Endometrial microvascular endothelial cells (primary cell): Measurements from ENCODE around the gene ETV6. TPM values are rescaled to one million over a fixed set of nuclear protein-coding genes. Genes with fewer than 3 reads are reported as not detected.

Experiments used
- in situ Hi-C: cut with HindIII; loops from 2 replicates; pipeline ENCODE4 v1.10.0; 2017; ENCODE audit warnings: low sequenced_read_pairs, low pct_unique_long_range_greater_than_20kb; ENCODE audit errors: inconsistent ontology term
- total RNA-seq: library from RNA; depleted of rRNA; stranded (reverse); fragments of >200 nt; gene quantifications from one replicate; pipeline ENCODE4 v1.2.3, GENCODE V29; 2015; ENCODE audit errors: inconsistent ontology term

ETV6 gene
- total RNA-seq, 1 donor from 2014 or later: 12.6 TPM

DNA sequence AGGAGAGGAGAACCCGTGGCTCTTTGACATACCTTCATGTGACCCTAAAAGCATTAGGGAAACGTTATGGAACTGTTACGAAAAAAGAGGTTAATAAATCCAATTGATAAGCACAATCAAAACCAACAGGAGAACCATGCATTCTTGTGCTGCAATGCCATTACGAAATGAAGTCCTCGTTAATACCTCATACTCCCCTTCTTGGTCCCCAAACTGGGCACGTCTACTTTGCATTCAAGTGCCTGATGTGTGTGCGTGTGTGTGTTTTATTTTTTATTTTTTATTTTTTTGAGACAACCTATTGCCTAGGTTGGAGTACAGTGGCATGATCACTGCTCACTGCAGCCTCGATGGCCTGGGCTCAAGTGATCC is 150.0 kb downstream of the ETV6 start:
- in situ Hi-C loops: no loop called here

GRCh38 chr12:11801643-11802042 is 152.2 kb downstream of the ETV6 start:
- in situ Hi-C loops: no loop called here

DNA sequence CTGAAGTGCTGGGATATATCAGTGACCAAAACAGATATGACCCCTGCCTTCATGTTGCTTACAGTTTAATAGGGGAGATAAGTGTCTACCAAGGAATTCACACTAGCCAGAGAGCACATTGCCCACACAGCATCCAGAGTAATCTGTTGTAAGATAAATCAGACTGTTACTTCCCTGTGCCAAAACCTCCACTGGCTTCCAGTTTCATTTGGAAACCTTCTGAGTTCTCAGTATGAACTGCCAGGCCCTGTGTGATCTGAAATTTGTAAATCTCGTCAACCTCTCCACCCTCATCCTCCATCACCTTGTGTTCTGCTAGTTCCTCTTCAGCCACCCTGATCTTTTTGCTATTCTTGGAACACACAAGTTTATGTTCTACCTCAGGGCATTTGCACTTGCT is 154.7 kb downstream of the ETV6 start:
- in situ Hi-C loops: no loop called here

GRCh38 chr12:11805043-11805442 is 155.6 kb downstream of the ETV6 start:
- in situ Hi-C loops: no loop called here

GRCh38 chr12:11805680-11806079 is 156.2 kb downstream of the ETV6 start:
- in situ Hi-C loops: no loop called here

DNA sequence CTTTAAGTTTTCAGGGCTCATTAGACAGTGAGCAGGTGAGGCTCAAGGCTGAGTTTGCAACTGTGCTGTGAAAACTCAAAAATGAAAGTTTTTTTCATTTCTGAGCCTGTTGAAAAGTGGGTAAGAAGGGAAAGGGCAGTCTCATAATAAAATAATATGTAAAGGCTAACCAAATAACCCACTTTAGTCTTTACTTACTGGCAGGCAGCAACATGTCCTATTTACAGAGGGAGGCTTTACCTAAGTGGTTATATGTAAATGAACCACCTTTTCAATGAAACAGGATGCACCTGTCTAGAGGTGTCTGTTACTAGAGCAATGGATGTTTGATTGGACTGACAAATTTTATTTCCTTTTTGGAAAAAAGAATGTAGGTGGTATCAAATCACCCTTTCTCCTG is 158.0 kb downstream of the ETV6 start:
- in situ Hi-C loops: no loop called here

DNA sequence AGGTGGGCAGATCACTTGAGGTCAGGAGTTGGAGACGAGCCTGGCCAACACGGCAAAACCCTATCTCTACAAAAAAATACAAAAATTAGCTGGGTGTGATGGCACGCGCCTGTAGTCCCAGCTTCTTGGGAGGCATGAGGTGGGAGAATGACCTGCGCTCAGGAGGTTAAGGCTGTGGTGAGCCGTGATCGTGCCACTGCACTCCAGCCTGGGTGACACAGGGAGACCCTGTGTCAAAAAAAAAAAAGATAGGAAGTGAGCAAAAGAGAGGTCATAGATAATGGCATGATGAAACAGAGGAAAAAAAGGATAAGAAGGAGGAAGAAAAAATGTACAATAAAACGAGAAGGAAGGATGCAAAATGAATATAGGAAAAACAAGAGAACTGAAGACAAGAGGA is 159.5 kb downstream of the ETV6 start:
- in situ Hi-C loops: no loop called here

- in situ Hi-C loops: no loop called here
Observed at GRCh38 chr12:11810206-11810545, 160.7 kb downstream of the ETV6 start.

DNA sequence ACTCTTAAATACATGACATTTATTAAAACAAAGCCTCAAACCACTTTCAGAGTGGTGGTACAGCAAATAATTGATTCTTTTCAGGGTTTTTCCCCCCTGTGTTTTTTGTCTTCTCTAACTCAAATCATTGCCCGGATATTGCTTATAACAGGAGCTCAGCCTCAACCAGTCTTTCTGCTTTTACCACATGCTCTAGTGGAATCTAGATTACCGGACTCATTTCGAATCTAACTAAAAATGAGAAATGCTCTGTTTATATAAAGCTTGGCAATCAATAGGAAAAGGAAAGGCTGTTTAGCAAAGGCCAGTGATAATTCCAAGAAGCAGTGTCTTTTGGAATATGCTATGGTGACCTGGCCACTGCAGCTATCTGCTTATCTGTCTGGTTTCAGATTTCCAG is 161.5 kb downstream of the ETV6 start:
- in situ Hi-C loops: no loop called here

DNA sequence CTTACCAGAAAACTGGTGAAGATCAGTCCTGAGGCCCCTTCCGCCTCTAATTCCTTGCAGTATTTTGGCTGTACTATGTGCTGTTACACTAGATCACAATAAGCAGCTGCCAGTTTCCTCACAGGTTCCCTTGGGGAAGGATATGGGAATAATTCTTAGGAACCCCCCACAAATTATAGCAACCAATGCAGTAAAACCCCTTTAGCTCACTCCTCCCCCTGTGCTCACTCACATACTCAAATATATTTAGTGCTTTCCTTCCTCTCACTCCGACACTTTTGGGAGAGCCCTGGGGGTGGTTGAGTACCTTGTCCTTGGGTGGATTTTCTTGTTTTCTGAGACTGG is 162.7 kb downstream of the ETV6 start:
- in situ Hi-C loops: no loop called here

- in situ Hi-C loops: no loop called here
Observed at GRCh38 chr12:11812586-11813437, 163.3 kb downstream of the ETV6 start.

DNA sequence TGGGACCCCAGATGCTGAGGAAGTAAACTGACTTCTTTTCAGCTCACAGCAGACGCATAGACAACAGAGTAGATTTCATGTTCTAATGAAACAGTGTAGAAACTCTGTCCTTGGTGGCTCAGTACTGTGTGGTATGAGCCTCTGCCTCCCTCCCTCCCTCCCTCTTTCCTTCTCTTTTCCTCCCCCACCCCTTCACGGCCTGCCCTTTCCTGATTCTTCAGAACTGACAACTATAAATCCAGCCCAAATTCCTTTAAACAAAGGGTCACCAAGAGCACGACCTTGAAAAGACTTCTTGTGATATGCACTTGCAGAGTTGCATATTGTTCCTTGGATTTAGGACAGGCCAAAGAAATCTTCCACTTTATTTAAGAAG is 164.0 kb downstream of the ETV6 start:
- in situ Hi-C loops: no loop called here

DNA sequence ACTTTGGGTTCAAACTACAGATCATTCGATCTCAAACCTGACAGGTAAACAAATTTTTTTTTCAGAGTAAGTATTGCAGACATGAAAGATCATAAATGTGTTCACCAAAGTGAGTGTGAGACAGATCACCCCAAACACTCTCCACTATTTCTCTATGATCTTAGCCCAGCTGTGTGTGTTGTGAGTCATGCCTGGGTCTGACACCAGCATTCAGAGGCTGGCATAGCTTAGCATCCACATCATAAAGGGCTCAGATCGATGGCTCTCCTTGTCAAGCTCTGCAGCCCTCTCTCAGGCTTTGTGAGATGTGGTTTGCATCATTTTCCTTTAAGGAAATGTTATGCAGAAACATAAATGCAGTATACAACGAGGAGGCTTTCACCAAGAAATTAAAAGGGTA is 164.9 kb downstream of the ETV6 start:
- in situ Hi-C loops: no loop called here

- in situ Hi-C loops: no loop called here
Observed at GRCh38 chr12:11815397-11815796, 165.9 kb downstream of the ETV6 start.

GRCh38 chr12:11819643-11820042 is 170.2 kb downstream of the ETV6 start:
- in situ Hi-C loops: no loop called here

DNA sequence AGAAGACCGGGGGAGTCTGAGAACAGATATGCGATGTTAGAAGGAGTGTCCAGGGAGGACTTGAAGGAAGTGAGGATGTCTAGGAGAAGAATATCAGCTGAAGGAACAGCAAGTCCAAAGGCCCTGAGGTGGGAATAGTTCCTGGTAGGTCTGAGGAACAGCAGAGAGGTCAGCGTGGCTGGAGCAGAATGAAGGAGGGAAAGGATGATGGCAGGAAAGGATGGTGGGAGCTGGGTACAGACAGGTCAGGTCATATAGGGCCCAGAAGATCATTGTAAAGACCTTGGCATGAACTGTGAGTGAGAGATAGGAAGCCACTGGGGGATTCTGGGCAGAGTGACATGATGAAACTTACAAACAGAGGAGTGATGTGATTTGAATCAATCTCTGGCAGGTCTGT is 171.0 kb downstream of the ETV6 start:
- in situ Hi-C loops: no loop called here

GRCh38 chr12:11821386-11822080 is 172.1 kb downstream of the ETV6 start:
- in situ Hi-C loops: no loop called here

DNA sequence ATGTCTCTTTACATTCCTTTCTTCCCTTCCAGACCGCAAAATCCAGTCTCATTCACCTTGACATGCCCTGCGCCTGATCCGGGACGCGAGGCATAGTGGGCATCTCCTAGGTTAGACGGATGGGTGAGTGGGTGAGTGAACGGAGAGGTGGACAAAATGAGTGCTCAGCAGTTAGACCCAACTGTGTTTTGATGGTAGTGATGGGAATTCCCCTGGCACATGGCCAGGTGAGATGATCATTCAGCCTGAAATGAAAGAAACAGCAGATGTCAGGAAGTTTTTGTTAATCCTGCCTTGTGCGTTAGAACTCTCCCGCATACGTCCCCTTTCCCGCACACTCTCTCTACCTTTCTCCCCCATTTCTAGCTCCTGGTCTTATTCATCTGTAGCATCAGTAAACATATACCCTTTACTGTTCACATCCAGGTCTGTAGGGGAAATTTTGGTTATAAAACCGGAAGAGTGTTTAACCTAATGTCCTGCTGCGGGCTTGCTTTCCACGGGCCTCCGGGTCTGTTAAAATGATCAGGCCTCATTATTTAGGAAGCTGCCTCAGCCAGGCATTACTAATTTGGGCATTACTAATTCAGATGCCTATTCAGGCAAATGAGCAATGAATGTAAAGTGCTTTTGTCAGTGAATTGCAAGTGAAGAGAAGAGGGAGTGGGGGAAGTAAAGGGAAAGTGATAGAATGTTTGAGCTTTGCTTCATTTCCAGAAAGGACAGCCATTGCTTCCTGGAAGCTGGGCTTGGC is 172.8 kb downstream of the ETV6 start:
- in situ Hi-C loops: no loop called here

DNA sequence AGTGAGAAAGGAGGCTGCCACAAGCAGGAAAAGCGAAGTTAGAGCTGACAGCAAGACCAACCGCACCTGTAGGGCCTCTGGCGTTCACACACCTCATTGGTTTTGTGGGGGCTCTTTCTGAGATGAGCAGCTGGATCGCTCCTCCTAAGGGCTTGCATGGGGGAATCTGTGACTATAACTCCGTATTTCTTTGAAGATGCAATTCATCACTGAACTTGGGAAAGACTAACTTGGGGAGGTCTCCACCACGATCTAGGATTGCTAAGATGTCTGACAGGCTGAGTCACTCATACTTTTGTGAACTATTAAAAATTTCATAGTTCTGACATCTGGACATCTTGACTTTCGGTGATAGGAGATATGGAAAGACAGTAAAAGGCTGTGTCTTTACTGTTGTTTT is 173.6 kb downstream of the ETV6 start:
- in situ Hi-C loops: no loop called here

- in situ Hi-C loops: no loop called here
Observed at GRCh38 chr12:11823593-11823992, 174.1 kb downstream of the ETV6 start.
